Measurements from ENCODE around the gene PTPN4.

DNA sequence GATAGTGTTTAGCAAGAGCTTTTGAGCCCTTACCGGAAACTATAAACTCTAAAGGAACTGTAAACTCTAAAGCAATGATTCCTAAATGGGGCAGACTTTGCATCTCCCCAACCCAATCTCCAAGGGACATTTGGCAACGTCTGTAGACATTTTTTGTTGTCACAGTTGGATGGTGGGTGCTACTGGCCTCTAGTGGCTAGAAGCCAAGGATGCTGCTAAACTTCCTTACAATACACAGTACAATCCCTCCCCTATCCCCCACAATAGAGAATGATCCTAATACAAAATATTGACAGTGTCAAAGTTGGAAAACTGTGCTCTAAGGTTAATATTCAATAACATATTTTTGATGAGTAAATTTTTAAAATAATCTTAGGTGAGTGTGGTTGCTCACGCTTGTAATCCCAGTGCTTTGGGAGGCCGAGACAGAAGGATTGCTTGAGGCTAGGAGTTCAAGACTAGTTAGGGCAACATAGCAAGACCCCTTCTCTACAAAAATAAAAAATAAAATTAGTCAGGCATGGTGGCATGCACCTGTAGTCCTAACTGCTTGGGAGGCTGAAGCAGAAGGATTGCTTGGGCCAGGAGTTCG is 66.7 kb downstream of the PTPN4 start:
- TF ChIP-seq, protein P1, sequence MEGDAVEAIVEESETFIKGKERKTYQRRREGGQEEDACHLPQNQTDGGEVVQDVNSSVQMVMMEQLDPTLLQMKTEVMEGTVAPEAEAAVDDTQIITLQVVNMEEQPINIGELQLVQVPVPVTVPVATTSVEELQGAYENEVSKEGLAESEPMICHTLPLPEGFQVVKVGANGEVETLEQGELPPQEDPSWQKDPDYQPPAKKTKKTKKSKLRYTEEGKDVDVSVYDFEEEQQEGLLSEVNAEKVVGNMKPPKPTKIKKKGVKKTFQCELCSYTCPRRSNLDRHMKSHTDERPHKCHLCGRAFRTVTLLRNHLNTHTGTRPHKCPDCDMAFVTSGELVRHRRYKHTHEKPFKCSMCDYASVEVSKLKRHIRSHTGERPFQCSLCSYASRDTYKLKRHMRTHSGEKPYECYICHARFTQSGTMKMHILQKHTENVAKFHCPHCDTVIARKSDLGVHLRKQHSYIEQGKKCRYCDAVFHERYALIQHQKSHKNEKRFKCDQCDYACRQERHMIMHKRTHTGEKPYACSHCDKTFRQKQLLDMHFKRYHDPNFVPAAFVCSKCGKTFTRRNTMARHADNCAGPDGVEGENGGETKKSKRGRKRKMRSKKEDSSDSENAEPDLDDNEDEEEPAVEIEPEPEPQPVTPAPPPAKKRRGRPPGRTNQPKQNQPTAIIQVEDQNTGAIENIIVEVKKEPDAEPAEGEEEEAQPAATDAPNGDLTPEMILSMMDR (IDR thresholded peaks at IDR 0.05) = peak in 4 of 6 experiments; percentile 12 to 32 (median 14)
- no peak for TF ChIP-seq POLR2A (IDR thresholded peaks at IDR 0.05)
